ENCODE data around the gene MYO10.

MYO10 gene

GRCh38 chr5:16937503-16938161 is 1.5 kb upstream of the MYO10 start:
- no peak for DNase-seq

DNA sequence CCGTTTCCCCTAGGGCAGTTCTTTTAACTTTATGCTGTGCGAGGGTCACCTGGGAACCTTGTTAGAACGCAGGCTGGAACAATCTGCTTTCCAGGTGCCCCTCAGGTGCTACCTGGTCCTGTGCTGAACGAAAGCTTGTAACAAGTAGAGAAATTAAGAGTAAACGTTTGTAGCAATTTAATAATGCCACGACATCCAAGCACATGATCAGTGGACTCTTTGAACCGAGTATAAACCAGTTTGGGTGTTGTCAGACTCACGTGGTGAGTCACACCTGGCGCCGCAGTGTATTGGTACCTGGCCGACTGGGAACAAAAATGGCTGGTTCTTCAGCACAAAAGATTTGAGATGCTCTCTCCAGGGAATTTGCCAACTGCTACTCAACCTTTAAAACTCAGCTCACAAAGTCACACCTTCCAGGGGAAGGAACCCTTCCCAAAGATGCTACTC is 926 bp upstream of the MYO10 start:
- DNase-seq, result no peak

DNA sequence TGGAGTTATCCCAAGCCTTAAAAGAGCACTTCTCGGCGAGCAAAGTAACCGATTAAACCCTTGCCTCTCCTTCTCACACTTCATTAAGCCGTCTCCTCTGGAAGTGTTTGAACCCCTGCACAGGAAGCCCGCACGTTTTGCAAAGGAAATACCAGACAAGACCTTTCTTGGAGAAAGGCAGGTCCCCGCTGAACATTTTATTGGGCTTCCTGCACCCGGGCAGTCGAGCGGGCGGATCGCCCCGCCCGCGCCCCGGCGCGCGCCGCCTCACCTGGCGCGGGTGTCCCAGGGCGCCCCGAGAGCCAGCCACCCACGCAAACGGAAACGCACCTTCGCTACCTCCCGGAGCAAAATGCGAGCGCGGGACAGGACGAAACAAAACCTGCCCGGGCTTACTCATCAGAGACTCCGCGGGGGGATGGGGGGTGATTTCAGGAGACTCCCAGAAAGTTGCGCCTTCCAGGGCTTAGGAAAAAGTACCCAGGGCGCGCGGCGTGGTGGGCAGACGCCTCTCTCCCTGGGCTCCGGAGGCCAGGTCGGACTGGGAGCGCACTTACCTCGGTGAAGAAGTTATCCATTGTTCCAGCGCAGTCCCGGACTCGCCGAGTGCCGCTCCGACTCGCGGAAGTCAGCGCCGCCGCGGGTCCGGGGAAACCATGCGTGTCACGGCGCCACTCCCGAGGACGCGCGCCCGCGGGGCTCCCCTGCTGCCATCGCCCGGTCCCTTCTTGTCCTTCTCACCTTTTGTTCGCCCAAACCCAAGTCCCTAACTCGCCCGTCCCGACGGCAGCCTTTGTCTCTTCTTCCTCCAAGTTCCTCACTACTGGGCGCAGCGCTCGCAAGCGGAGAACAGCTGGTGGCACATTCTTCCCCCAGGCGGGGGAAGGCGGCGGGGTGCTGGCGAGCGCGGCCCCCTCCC is 598 bp downstream of the MYO10 start:
- peak; percentile 55 for DNase-seq

GRCh38 chr5:16934677-16935153 is 1.4 kb downstream of the MYO10 start:
- DNase-seq, result no peak

DNA sequence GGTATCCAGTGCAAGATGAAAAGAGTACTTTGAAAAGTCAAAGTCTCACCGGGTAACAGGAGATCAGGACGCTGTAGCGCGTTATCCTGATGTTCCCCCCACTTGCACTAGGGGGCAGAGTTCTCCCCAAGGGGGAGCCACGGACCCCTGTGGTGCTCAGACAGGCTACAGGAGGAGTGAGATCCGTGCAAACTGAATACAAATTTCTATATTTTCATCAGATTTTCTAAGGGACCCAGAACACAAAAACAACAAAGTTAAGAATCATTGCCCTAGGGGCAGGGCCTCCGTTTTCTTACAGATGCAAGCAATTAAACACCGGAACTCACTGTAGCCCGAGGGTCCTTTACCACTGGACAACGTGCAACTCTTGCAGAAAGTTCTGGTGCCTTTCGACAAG is 2.0 kb downstream of the MYO10 start:
- DNase-seq, result peak; percentile 58

- no peak for DNase-seq
These were observed 2.8 kb downstream of the MYO10 start for GRCh38 chr5:16933337-16933736.

DNA sequence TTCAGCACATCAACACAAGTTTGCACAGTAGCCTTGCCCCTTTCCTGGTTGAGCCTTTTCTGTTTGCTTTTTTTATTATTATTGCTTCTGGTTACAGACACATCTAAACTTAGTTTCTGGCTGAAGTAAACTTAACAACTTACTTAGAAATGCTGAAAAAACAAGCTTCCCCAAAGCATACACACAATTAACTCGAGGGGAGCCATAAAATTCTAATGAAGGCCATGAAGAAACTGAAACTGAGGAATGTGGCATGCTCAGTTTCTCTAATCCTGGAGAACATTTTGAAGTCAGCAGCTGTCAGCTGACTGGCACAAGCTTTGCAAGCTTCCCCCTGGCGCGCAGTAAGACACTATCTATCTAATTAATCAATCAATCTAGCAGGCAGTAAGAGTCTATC is 3.7 kb downstream of the MYO10 start:
- DNase-seq, result no peak

- DNase-seq, result no peak
These were observed 4.6 kb downstream of the MYO10 start for GRCh38 chr5:16931334-16932110.

GRCh38 chr5:16930496-16930895 is 5.6 kb downstream of the MYO10 start:
- DNase-seq, result no peak

GRCh38 chr5:16929831-16930230 is 6.3 kb downstream of the MYO10 start:
- no peak for DNase-seq

DNA sequence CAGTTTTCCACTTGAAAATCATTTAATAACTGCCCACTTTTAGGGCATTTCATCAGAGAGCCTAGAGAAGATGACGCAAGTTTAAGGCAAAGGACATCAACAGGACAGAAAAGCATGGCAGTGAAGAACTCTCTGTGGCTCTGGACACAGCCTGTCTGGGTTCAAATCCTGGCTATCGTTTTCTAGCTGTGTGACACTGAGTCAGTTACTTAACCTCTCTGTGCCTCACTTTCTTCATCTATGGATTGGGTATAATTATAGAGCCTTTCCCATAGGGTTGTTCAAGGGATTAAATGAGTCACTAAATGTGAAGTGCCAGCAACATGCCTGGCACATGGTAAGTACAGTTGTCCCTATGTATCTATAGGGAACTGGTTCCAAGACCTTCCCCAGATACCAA is 6.7 kb downstream of the MYO10 start:
- DNase-seq, result no peak

DNA sequence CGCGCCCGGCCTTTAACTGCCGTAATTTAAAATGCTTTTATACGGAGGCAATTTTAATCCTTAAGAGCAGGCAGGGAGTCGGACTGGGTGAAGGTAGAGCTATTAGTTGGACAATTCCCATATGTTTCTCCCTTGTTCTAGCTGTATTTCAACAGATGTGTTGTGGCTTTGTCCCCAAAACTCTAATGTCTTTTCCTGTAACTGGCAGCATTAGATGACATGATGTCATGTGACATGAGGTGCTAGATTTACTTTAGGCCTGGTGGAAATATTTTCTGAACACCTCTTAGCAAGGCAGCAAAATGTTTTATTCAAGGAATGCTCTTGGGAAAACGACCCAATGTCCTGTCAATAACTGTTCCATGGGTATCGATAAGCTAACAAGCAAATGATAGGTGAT is 8.5 kb downstream of the MYO10 start:
- no peak for DNase-seq

DNA sequence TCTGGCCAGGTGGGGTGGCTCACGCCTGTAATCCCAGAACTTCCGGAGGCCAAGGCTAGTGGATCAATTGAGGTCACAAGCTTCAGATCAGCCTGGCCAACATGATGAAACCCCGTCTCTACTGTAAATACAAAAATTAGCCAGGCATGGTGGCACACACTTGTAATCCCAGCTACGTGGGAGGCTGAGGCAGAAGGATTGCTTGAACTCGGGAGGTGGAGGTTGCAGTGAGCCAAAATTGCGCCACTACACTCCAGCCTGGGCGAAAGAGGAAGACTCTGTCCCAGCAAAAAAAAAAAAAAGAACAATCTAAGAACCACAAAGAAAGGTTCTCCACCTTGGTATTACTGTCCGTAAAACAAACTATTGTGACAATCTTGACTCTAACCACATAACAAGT is 9.7 kb downstream of the MYO10 start:
- no peak for DNase-seq

DNA sequence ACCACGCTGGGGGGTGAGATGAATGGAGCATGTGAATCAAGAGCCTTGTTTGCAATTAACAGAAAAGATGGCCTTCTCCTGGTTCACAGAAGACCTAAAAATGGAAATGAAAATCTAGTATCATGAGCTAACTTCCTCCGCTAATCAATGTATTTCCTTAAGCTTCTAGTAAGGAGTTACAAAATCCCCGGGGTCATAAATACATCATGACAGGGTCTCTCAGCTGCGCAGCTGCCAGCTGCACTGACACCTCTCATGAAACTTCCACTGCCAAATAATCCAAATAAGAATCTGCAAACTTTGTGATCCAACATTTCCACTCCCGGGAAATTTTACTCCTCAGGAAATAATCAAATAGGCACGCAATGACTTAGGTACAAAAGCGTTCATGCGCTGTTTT is 11.9 kb downstream of the MYO10 start:
- no peak for DNase-seq

GRCh38 chr5:16922430-16922829 is 13.7 kb downstream of the MYO10 start:
- DNase-seq, result no peak

GRCh38 chr5:16921211-16921610 is 14.9 kb downstream of the MYO10 start:
- no peak for DNase-seq

GRCh38 chr5:16920109-16920816 is 15.8 kb downstream of the MYO10 start:
- no peak for DNase-seq

GRCh38 chr5:16918891-16919671 is 17.0 kb downstream of the MYO10 start:
- no peak for DNase-seq

- DNase-seq, result no peak
These were observed 17.9 kb downstream of the MYO10 start for GRCh38 chr5:16918156-16918555.

GRCh38 chr5:16916262-16916878 is 19.7 kb downstream of the MYO10 start:
- no peak for DNase-seq

GRCh38 chr5:16914584-16914983 is 21.5 kb downstream of the MYO10 start:
- no peak for DNase-seq

DNA sequence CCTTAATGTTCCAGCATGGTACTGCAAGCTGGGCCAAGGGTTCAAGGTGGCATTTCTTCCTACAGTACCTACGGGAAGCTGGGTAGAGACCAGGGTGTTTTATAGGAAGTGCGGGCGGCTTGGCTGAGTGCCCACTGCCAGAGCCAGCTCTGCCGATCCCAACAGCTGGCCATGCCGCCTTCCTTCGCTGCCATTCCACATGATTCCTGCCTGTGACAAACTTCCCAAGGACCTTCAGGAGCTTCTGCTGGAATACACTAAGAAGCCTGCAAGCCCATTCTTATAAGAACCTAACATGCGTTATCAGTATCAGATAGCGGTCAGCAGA is 22.0 kb downstream of the MYO10 start:
- DNase-seq, result no peak

Data from T1000 (cell line).